Measurements from ENCODE around the gene TAX1BP3.

GRCh38 chr17:3690094-3690715, 21.8 kb upstream of the TAX1BP3 start:
- TF ChIP-seq CTCF (IDR thresholded peaks at IDR 0.05; ENCODE audit: low read length) (no peak), EZH2 (optimal IDR thresholded peaks at IDR 0.05; ENCODE audit: low read depth, low read length) (no peak)
